ENCODE measurements around the gene ADCY1.

The ADCY1 gene

GRCh38 chr7:45625067-45625466, 50.9 kb downstream of the ADCY1 start:
- DNase-seq (ENCODE audit: low spot score) = no peak

GRCh38 chr7:45625714-45626440, 51.7 kb downstream of the ADCY1 start:
- no peak for DNase-seq (ENCODE audit: low spot score)

- DNase-seq (ENCODE audit: low spot score) = no peak
Measured at GRCh38 chr7:45626441-45627430, 52.6 kb downstream of the ADCY1 start.

- DNase-seq (ENCODE audit: low spot score) = no peak
Measured at GRCh38 chr7:45627691-45628456, 53.7 kb downstream of the ADCY1 start.

GRCh38 chr7:45631569-45631968, 57.4 kb downstream of the ADCY1 start:
- DNase-seq (ENCODE audit: low spot score) = no peak

GRCh38 chr7:45636733-45637132, 62.6 kb downstream of the ADCY1 start:
- no peak for DNase-seq (ENCODE audit: low spot score)

GRCh38 chr7:45638916-45639315, 64.7 kb downstream of the ADCY1 start:
- no peak for DNase-seq (ENCODE audit: low spot score)

- DNase-seq (ENCODE audit: low spot score) = no peak
Measured at GRCh38 chr7:45642044-45642443, 67.9 kb downstream of the ADCY1 start.

GRCh38 chr7:45643630-45644029, 69.5 kb downstream of the ADCY1 start:
- no peak for DNase-seq (ENCODE audit: low spot score)

GRCh38 chr7:45644237-45644636, 70.1 kb downstream of the ADCY1 start:
- DNase-seq (ENCODE audit: low spot score) = no peak

GRCh38 chr7:45645141-45645969, 71.2 kb downstream of the ADCY1 start:
- DNase-seq (ENCODE audit: low spot score) = no peak

GRCh38 chr7:45646207-45646821, 72.1 kb downstream of the ADCY1 start:
- no peak for DNase-seq (ENCODE audit: low spot score)

- no peak for DNase-seq (ENCODE audit: low spot score)
Measured at GRCh38 chr7:45646996-45647825, 73.0 kb downstream of the ADCY1 start.

- no peak for DNase-seq (ENCODE audit: low spot score)
Measured at GRCh38 chr7:45647967-45648670, 74.0 kb downstream of the ADCY1 start.

- DNase-seq (ENCODE audit: low spot score) = no peak
Measured at GRCh38 chr7:45648671-45648995, 74.5 kb downstream of the ADCY1 start.

- no peak for DNase-seq (ENCODE audit: low spot score)
Measured at GRCh38 chr7:45649560-45650346, 75.6 kb downstream of the ADCY1 start.

GRCh38 chr7:45650404-45651394, 76.5 kb downstream of the ADCY1 start:
- no peak for DNase-seq (ENCODE audit: low spot score)

Data from germinal center (tissue), 1 donor.